HEK293T (cell line): ENCODE measurements around the gene CLIC4.
A peak's percentile ranks its signal among the peaks of the same experiment; 100 is the strongest.

Source experiments
- BHLHE40 ChIP-seq: fragments of 450-650 bp; IDR thresholded peaks from 2 replicates; pipeline ENCODE4 v1.6.1; 2016; ENCODE audit warnings: mild to moderate bottlenecking, moderate library complexity, borderline replicate concordance
- ELF4 ChIP-seq: fragments of 450-650 bp; IDR thresholded peaks from 2 replicates; pipeline ENCODE4 v1.6.1; 2017; ENCODE audit warnings: antibody characterized with exemption
- FOXK2 ChIP-seq: fragments of 450-650 bp; IDR thresholded peaks from 2 replicates; pipeline ENCODE4 v1.6.1; 2016; ENCODE audit warnings: mild to moderate bottlenecking
- NFRKB ChIP-seq: fragments of 450-650 bp; IDR thresholded peaks from 2 replicates; pipeline ENCODE4 v1.6.1; 2016; ENCODE audit warnings: mild to moderate bottlenecking, moderate library complexity
- PKNOX1 ChIP-seq: fragments of 450-650 bp; IDR thresholded peaks from 2 replicates; pipeline ENCODE4 v1.6.1; 2016
- ZNF384 ChIP-seq: fragments of 450-650 bp; IDR thresholded peaks from 2 replicates; pipeline ENCODE4 v1.6.1; 2016

- TF ChIP-seq BHLHE40: no peak
- no peak for TF ChIP-seq FOXK2
- no peak for TF ChIP-seq ZNF384
- TF ChIP-seq PKNOX1: peak; percentile 52
- no peak for TF ChIP-seq NFRKB
- TF ChIP-seq ELF4: no peak
Observed at GRCh38 chr1:24796524-24796923, 51.3 kb downstream of the CLIC4 start.
